H9 (cell line): ENCODE data around the gene FGR. TPM values are rescaled to one million over a fixed set of nuclear protein-coding genes. Genes with fewer than 3 reads are reported as not detected.

Source experiments
- DNase-seq: peaks from one replicate; pipeline ENCODE4 v3.0.0-alpha.2; 2017
- H2AFZ ChIP-seq: one replicate; pipeline ENCODE4 v1.6.1; 2013; ENCODE audit warnings: mild to moderate bottlenecking, low read length, control low read depth, moderate library complexity
- H2AK5ac ChIP-seq: 2 replicates; pipeline ENCODE4 v1.6.1; 2013; ENCODE audit warnings: low read length, control low read depth, mixed read lengths; ENCODE audit not compliant: insufficient read length
- H2BK120ac ChIP-seq: one replicate; pipeline ENCODE4 v1.6.1; 2013; ENCODE audit warnings: low read depth, mild to moderate bottlenecking, low read length, control low read depth, inconsistent platforms; ENCODE audit not compliant: poor library complexity, severe bottlenecking
- H2BK12ac ChIP-seq: 2 replicates; pipeline ENCODE4 v1.6.1; 2013; ENCODE audit warnings: low read length, control low read depth, mixed read lengths, low read depth; ENCODE audit not compliant: insufficient read length
- H2BK15ac ChIP-seq: 2 replicates; pipeline ENCODE4 v1.6.1; 2013; ENCODE audit warnings: low read depth, low read length, control low read depth
- H2BK20ac ChIP-seq: one replicate; pipeline ENCODE4 v1.6.1; 2013; ENCODE audit warnings: low read depth, mild to moderate bottlenecking, low read length, control low read depth, inconsistent platforms; ENCODE audit not compliant: poor library complexity, severe bottlenecking
- H2BK5ac ChIP-seq: 2 replicates; pipeline ENCODE4 v1.6.1; 2013; ENCODE audit warnings: low read length, control low read depth, mixed read lengths; ENCODE audit not compliant: insufficient read length
- H3K14ac ChIP-seq: 2 replicates; pipeline ENCODE4 v1.6.1; 2013; ENCODE audit warnings: low read length, control low read depth; ENCODE audit not compliant: insufficient read depth
- H3K18ac ChIP-seq: 2 replicates; pipeline ENCODE4 v1.6.1; 2013; ENCODE audit warnings: low read depth, mild to moderate bottlenecking, mixed read lengths, low read length, control low read depth; ENCODE audit not compliant: insufficient read length
- H3K23ac ChIP-seq: 2 replicates; pipeline ENCODE4 v1.6.1; 2013; ENCODE audit warnings: low read length, control low read depth, mixed read lengths, low read depth; ENCODE audit not compliant: insufficient read length
- H3K23me2 ChIP-seq: 2 replicates; pipeline ENCODE4 v1.6.1; 2013; ENCODE audit warnings: low read depth, mild to moderate bottlenecking, mixed read lengths, low read length, control low read depth; ENCODE audit not compliant: insufficient read length, poor library complexity, severe bottlenecking
- H3K27ac ChIP-seq: 2 replicates; pipeline ENCODE4 v1.5.1; 2013; ENCODE audit warnings: low read length, control low read depth, mixed read lengths, low read depth; ENCODE audit not compliant: insufficient read length
- H3K27me3 ChIP-seq: 2 replicates; pipeline ENCODE4 v1.6.1; 2013; ENCODE audit warnings: low read length, control low read depth, inconsistent platforms; ENCODE audit not compliant: insufficient read depth
- H3K4ac ChIP-seq: 2 replicates; pipeline ENCODE4 v1.6.1; 2013; ENCODE audit warnings: low read depth, mild to moderate bottlenecking, control low read depth, inconsistent platforms, low read length, moderate library complexity
- H3K4me1 ChIP-seq: 2 replicates; pipeline ENCODE4 v1.6.1; 2013; ENCODE audit warnings: low read length, control low read depth, inconsistent platforms; ENCODE audit not compliant: insufficient read depth
- H3K4me2 ChIP-seq: 2 replicates; pipeline ENCODE4 v1.6.1; 2013; ENCODE audit warnings: low read length, control low read depth, mixed read lengths; ENCODE audit not compliant: insufficient read length, insufficient read depth
- H3K56ac ChIP-seq: 2 replicates; pipeline ENCODE4 v1.6.1; 2013; ENCODE audit warnings: low read depth, mild to moderate bottlenecking, mixed read lengths, low read length, control low read depth; ENCODE audit not compliant: insufficient read length
- H3K79me1 ChIP-seq: 2 replicates; pipeline ENCODE4 v1.6.1; 2013; ENCODE audit warnings: low read depth, mild to moderate bottlenecking, moderate library complexity, low read length, control low read depth, inconsistent platforms; ENCODE audit not compliant: insufficient read depth, poor library complexity, severe bottlenecking
- H3K79me2 ChIP-seq: 2 replicates; pipeline ENCODE4 v1.6.1; 2013; ENCODE audit warnings: low read length, control low read depth, inconsistent platforms; ENCODE audit not compliant: insufficient read depth
- H3K9ac ChIP-seq: 2 replicates; pipeline ENCODE4 v1.6.1; 2013; ENCODE audit warnings: low read length, control low read depth, mixed read lengths; ENCODE audit not compliant: insufficient read length; ENCODE audit errors: extremely low read depth
- H3K9me3 ChIP-seq: one replicate; pipeline ENCODE4 v1.6.1; 2013; ENCODE audit warnings: low read depth, low read length, inconsistent platforms; ENCODE audit not compliant: control insufficient read depth
- H3T11ph ChIP-seq: one replicate; pipeline ENCODE4 v1.6.1; 2013; ENCODE audit warnings: mild to moderate bottlenecking, low read length, control low read depth, inconsistent platforms
- H4K20me1 ChIP-seq: one replicate; pipeline ENCODE4 v1.6.1; 2013; ENCODE audit not compliant: control insufficient read depth, insufficient read length, insufficient read depth
- H4K5ac ChIP-seq: 2 replicates; pipeline ENCODE4 v1.6.1; 2013; ENCODE audit warnings: low read depth, mild to moderate bottlenecking, mixed read lengths, low read length, control low read depth; ENCODE audit not compliant: insufficient read length
- H4K8ac ChIP-seq: replicated peaks from 2 replicates; pipeline ENCODE4 v1.6.1; 2013; ENCODE audit warnings: low read length, control low read depth, mixed read lengths, low read depth; ENCODE audit not compliant: insufficient read length
- H4K91ac ChIP-seq: 2 replicates; pipeline ENCODE4 v1.6.1; 2013; ENCODE audit warnings: low read depth, mild to moderate bottlenecking, moderate library complexity, mixed read lengths, low read length, control low read depth; ENCODE audit not compliant: insufficient read length
- H3K27ac Mint-ChIP-seq, 3 experiments: 2 replicates in 2 of 3; 3 replicates in 1 of 3; pipeline ENCODE4 v1.8.0; 2020 to 2021; ENCODE audit warnings: mixed read lengths in 3 of 3, mild to moderate bottlenecking in 1 of 3, moderate library complexity in 1 of 3
- H3K27me3 Mint-ChIP-seq: 2 replicates; pipeline ENCODE4 v1.8.0; 2021; ENCODE audit warnings: low read depth, mild to moderate bottlenecking, moderate library complexity, mixed read lengths
- H3K36me3 Mint-ChIP-seq, 3 experiments: 2 replicates in 2 of 3; 3 replicates in 1 of 3; pipeline ENCODE4 v1.8.0; 2020 to 2021; ENCODE audit warnings: low read depth in 3 of 3, mixed read lengths in 3 of 3; ENCODE audit not compliant: insufficient read depth in 1 of 3
- H3K4me1 Mint-ChIP-seq, 2 experiments: 2 replicates each; pipeline ENCODE4 v1.8.0; 2020; ENCODE audit warnings: mixed read lengths in 2 of 2
- H3K4me3 Mint-ChIP-seq, 2 experiments: 2 replicates in 1 of 2; 3 replicates in 1 of 2; pipeline ENCODE4 v1.8.0; 2020 to 2021; ENCODE audit warnings: mild to moderate bottlenecking in 2 of 2, mixed read lengths in 2 of 2, moderate library complexity in 1 of 2
- H3K9me3 Mint-ChIP-seq, 2 experiments: 2 replicates in 1 of 2; 3 replicates in 1 of 2; pipeline ENCODE4 v1.8.0; 2020; ENCODE audit warnings: mild to moderate bottlenecking in 2 of 2, mixed read lengths in 2 of 2, moderate library complexity in 1 of 2
- CTCF ChIP-seq: fragments of 200-600 bp; sonication (generic); conservative IDR thresholded peaks from 3 replicates; pipeline ENCODE4 v1.8.0; 2021; ENCODE audit warnings: antibody characterized with exemption, mild to moderate bottlenecking
- WGBS: extraction: QIAGEN DNeasy Blood & Tissue Kit; methylation state at CpG from one replicate; pipeline ENCODE4 v1.1.7; 2013; ENCODE audit warnings: missing lambda C conversion rate, low lambda C conversion rate, mixed read lengths; ENCODE audit not compliant: insufficient read length; ENCODE audit errors: extremely low coverage; 5-methylcytosine and 5-hydroxymethylcytosine counted together
- total RNA-seq: library from RNA; stranded (reverse); gene quantifications from 2 replicates; pipeline ENCODE4 v1.2.1, GENCODE V29; 2021

The FGR gene
- total RNA-seq, 1 experiment from 2014 or later, result not detected

GRCh38 chr1:27638047-27638734 lies 3.2 kb upstream of the FGR start:
- H3T11ph ChIP-seq, result no peak overlapping the region
- H3K27ac ChIP-seq, result no peak overlapping the region
- no peak overlapping the region for H2BK120ac ChIP-seq
- peaks cover 17% of the 10 kb centered on the region; the same call in 1 of the 2 replicates for H3K27me3 ChIP-seq
- no peak overlapping the region for H2BK15ac ChIP-seq
- no peak overlapping the region for H2BK20ac ChIP-seq
- peaks cover 18% of the 10 kb centered on the region for H3K27me3 Mint-ChIP-seq
- no peak overlapping the region for H3K18ac ChIP-seq
- no peak overlapping the region for H3K4me3 Mint-ChIP-seq
- no peaks in the 10 kb centered on the region for H3K4me1 ChIP-seq
- H3K36me3 Mint-ChIP-seq, result no peaks in the 10 kb centered on the region
- H2BK5ac ChIP-seq, result no peak overlapping the region
- no peak overlapping the region for H2AFZ ChIP-seq
- no peak overlapping the region for H2AK5ac ChIP-seq
- H4K20me1 ChIP-seq, result no peaks in the 10 kb centered on the region
- H4K91ac ChIP-seq, result no peak overlapping the region
- no peaks in the 10 kb centered on the region for H3K9me3 ChIP-seq
- no peak overlapping the region for H3K14ac ChIP-seq
- H3K23ac ChIP-seq, result no peak overlapping the region
- H3K79me2 ChIP-seq, result no peaks in the 10 kb centered on the region
- no peak overlapping the region for H4K5ac ChIP-seq
- DNase-seq, result no peak
- no peaks in the 10 kb centered on the region for H3K79me1 ChIP-seq
- H3K56ac ChIP-seq, result no peak overlapping the region
- H3K4ac ChIP-seq, result no peak overlapping the region
- no peak overlapping the region for H3K27ac Mint-ChIP-seq
- no peak overlapping the region for H3K4me2 ChIP-seq
- H4K8ac ChIP-seq, result no peak overlapping the region
- H3K23me2 ChIP-seq, result peaks cover 8% of the 10 kb centered on the region
- no peak overlapping the region for H2BK12ac ChIP-seq
- peaks cover 2 to 16% of the 10 kb centered on the region in 2 experiments; a peak in 2 of 4 replicates for H3K4me1 Mint-ChIP-seq
- no CpG with 5 or more reads among the region's 5 CpGs for WGBS
- no peaks in the 10 kb centered on the region for H3K9me3 Mint-ChIP-seq
- TF ChIP-seq CTCF, result no peak
- H3K9ac ChIP-seq, result no peak overlapping the region
